DND-41 (cell line): Measurements from ENCODE around the gene RITA1.

Experiments
- EZH2 ChIP-seq: IDR thresholded peaks from 3 replicates; pipeline ENCODE4 v1.6.1; 2012; ENCODE audit warnings: borderline replicate concordance, low read depth, mild to moderate bottlenecking, moderate library complexity, low read length, inconsistent platforms; ENCODE audit not compliant: severe bottlenecking
- TF ChIP-seq, protein P1 (sequence below): IDR thresholded peaks from 2 replicates; pipeline ENCODE4 v1.5.1; 2012; ENCODE audit warnings: borderline replicate concordance, low read length, moderate library complexity, mild to moderate bottlenecking; ENCODE audit not compliant: poor library complexity, severe bottlenecking; ENCODE audit errors: extremely low read depth

DNA sequence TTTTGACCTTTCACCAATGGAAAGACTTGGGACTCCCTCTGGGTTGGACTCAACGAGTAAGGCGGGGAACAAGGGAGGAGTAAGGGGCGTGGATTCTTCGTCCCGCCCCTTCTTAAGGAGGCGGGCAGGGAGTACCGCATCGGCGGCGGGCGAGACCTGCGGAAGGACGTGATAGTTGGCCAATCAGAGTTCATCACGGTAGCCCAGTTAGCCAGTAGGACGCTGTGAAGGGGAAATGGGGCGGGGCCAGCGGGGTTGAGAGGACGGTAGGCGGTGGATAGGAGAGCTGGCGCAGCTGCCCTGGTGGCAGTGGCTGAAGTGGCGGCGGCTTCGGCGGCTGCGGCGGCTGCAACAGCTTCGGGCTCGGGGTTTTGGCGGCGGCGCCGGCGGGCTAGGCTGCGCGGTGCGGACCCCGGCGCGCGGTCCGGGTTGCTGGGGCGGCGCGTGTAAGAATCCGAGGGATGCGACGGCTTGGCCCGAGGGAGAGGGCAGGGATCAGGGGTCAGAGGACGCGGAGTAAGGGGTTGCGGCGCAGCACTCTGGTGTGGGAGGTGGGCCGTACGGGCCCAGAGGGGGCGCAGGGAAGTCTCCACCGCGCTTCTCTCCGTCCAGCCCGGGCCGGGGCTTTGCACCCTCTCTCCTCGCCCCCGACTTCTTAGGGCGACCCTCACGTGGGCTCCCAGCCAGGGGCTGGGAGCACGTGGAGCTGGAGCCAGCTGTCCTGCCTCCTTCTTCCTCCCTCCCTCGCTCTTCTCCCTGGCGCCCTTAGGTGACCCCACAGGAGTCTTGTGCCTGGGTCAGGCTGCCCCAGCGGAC is 35.9 kb downstream of the RITA1 start, which contains the start of gene TPCN1:
- TF ChIP-seq, protein P1, sequence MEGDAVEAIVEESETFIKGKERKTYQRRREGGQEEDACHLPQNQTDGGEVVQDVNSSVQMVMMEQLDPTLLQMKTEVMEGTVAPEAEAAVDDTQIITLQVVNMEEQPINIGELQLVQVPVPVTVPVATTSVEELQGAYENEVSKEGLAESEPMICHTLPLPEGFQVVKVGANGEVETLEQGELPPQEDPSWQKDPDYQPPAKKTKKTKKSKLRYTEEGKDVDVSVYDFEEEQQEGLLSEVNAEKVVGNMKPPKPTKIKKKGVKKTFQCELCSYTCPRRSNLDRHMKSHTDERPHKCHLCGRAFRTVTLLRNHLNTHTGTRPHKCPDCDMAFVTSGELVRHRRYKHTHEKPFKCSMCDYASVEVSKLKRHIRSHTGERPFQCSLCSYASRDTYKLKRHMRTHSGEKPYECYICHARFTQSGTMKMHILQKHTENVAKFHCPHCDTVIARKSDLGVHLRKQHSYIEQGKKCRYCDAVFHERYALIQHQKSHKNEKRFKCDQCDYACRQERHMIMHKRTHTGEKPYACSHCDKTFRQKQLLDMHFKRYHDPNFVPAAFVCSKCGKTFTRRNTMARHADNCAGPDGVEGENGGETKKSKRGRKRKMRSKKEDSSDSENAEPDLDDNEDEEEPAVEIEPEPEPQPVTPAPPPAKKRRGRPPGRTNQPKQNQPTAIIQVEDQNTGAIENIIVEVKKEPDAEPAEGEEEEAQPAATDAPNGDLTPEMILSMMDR: no peak
- no peak for TF ChIP-seq EZH2
